GM11168 (cell line): ENCODE data around the gene CCDC117.

Experiments used
- in situ Hi-C: fragments of 300-500 bp; cut with MboI; formaldehyde crosslinking; loops from one replicate; pipeline ENCODE4 v1.12.0; 2022; ENCODE audit warnings: low sequenced_read_pairs; ENCODE audit not compliant: unreplicated experiment

Gene CCDC117

GRCh38 chr22:28768701-28769393 lies 3.6 kb upstream of the CCDC117 start:
- in situ Hi-C loops: no loop called here

- in situ Hi-C loops: no loop called here
These were observed 3.0 kb upstream of the CCDC117 start for GRCh38 chr22:28769394-28770085.

- in situ Hi-C loops: no loop called here
These were observed 1.2 kb upstream of the CCDC117 start for GRCh38 chr22:28771195-28771791.

- in situ Hi-C loops: no loop called here
These were observed 969 bp downstream of the CCDC117 start for GRCh38 chr22:28773461-28773867.

DNA sequence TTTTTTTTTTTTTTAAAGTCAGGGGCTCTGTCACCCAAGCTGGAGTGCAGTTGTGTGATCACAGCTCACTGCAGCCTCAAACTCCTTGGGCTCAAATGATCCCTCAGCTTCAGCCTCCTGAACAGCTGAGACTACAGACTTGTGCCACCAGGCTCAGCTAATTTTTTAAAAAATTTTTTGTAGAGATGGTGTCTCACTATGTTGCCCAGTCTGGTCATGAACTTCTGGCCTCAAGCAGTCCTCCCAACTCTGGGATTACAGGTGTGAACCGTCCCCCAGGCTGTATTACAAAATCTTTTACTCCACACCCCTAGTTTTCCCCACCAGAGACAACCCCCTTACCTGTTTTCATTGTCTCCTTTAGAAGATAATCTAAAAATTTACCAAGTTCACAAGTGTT lies 1.9 kb downstream of the CCDC117 start:
- in situ Hi-C loops: no loop called here

DNA sequence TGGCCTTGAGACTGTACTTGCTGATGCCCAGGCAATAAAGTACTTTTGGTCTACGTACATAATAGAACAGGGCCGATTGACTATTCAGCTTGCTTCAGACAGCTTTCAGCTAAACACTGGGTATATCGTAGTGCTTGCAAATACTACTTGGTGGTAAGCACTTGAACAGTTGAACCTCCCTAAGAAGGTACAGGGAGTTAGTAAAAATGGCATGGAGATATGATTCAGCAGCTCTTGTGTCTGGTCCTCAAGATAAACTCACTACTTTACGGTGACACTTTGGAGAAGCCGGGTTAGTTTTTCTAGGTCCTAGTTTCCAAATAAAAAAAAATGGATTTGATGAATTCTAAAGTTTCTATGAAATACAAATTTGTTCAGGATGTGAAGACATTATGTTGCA lies 7.3 kb downstream of the CCDC117 start:
- in situ Hi-C loops: loop anchor here (5.0 to 10.0 kb wide), 2 partner anchors 33 to 55 kb away; no protein-coding TSS in a partner anchor

DNA sequence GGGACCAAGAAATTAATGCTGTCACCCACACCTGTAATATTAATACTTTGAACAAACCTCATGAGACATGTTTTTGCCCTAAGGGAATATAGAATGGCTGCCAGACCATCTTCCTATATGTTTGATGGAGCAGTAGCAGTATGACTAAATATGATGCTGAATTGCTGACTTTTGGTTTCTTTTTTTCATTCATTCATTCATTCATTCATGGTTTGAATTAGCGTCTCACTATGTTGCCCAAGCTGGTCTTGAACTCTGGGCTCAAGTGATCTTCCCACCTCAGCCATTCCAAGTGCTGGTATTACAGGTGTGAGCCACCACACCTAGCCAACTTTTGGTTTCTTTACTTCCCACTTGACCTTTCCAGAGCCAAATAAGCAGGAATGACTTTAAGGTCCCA lies 7.8 kb downstream of the CCDC117 start:
- in situ Hi-C loops: loop anchor here (5.0 to 10.0 kb wide), 2 partner anchors 33 to 55 kb away; no protein-coding TSS in a partner anchor

DNA sequence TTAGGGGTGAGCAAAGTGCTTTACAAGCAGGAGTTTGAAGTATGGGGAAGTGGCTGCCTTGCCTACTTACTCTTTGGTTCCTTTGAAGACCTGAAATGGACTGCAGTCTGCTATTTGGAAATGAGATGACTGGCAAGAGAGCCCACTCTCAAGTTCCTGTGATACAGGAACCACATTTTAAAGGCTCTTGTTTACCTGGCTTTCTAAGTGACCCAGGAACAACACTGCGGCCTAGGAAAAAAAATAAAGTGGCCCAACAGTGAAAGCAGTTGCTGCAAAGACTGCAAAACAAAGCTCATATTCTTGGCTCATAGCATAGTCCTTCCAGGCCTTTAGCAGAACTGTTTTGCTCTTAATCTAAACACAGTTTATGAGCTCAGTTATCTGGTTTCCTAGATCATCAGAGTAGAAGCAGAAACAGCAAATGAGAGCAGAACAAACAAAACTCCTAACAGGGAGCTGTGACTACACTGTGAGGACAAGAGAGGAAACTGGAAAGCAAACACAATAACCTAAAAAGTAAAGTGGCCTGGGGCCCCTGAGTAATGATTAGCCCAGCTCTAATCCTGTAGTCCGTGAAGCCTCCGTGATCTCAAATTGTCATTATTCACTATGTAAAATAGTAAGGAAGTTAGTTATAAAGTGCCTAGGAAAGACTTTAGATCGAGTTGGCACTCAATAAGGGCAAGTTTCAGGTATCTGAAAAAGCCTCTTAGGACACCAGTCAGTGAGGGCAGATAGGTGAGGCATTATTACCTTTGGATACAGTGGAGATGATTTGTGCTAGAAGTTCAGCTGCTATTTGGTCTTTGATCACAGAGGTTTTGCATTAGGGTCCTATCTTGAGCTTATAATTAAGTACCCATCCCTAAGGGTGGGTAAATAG lies 11.5 kb downstream of the CCDC117 start:
- in situ Hi-C loops: loop anchor here (5.0 to 10.0 kb wide), 2 partner anchors 37 to 51 kb away; no protein-coding TSS in a partner anchor

GRCh38 chr22:28788601-28789000 lies 16.1 kb downstream of the CCDC117 start:
- in situ Hi-C loops: loop anchor here (10.0 kb wide), 1 partner anchor 46 kb away; no protein-coding TSS in a partner anchor

GRCh38 chr22:28791124-28791523 lies 18.6 kb downstream of the CCDC117 start:
- in situ Hi-C loops: no loop called here

- in situ Hi-C loops: no loop called here
These were observed 19.5 kb downstream of the CCDC117 start for GRCh38 chr22:28791841-28792490.

- in situ Hi-C loops: no loop called here
These were observed 20.2 kb downstream of the CCDC117 start for GRCh38 chr22:28792491-28793383.

- in situ Hi-C loops: no loop called here
These were observed 21.6 kb downstream of the CCDC117 start for GRCh38 chr22:28793976-28794584.

GRCh38 chr22:28795071-28795693 lies 22.7 kb downstream of the CCDC117 start:
- in situ Hi-C loops: no loop called here

DNA sequence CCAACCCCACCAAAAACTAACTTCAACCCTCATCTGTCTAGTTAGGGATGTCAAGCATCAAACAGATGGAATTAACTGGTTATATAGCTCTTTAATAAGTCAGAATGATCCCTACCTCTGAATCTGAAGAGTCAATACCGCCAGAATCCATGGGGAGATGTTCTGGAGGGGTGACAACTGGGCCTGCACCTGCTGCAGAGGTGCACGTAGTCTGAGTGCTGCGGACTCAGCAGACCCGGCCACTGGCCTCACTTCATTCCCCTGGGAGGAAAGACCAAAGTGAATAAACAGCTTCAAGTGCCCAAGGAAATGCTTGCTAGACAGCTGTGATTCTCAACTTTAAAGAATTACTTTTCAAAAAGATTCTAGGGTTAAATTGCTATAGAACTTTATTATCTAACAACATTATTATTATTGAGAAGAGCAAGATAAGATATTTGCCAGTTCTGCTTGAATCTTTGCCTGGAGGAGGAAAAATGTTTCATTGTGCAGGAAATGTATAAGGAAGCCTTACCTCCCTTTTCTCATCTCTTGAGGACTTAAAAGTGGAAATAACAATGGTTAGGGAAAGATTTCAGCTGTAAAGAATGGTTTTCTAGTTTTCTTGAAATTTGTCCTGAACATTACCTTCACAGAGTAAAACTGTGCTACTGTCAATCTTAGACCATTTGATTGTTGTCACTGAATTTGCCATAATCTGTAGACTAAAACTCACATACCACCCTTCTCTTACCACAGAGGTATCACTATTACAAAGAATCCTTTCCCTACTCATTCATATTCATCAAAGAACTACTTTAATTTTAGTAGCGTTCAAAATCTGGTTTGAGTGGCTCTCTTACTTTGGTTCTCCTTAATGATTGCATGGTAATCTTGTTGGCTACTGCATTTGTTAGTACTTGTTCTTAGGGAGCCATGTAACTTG lies 23.7 kb downstream of the CCDC117 start:
- in situ Hi-C loops: no loop called here

DNA sequence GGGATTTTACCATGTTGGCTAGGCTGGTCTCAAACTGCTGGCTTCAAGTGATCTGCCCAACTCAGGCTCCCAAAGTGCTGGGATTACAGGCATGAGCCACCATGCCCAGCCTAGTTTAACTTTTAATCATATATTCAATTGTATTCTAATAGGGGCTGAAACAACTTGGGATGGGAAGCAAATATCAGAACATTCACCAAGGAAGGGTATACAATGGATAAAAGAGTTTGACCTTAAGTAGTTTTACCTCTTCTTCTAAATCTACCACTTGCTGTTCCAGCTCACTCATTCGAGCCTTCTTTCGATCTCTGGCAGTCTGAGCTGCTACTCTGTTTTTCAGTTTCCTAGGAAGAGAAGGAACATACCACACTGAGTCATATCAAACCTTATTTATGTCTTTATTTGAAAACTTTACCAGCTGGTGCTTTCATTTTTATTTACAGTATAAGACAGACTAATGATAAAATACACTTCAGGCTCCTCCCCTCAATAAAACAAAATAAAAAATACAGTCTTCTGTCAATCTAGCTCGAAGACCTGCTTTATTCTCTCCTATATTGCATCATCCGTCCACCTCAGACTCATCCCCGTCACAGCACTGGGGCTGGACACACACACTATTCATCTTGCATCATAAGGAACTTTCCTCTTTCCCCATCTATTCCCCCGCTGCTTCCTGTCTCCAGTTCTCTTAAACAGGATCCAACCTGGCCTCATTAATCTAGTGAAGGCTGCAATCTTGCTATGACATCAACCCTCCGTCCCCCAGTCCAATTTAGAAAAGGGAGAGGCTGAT lies 26.5 kb downstream of the CCDC117 start:
- in situ Hi-C loops: no loop called here
